Left lung (tissue), 8 donors: Measurements from ENCODE around the gene SLC25A43. TPM values are rescaled to one million over a fixed set of nuclear protein-coding genes. Genes with fewer than 3 reads are reported as not detected.

Source experiments
- polyA plus RNA-seq, 6 donors: library from polyadenylated mRNA; unstranded; fragments of 120-200 nt; gene quantifications; one replicate each; pipeline ENCODE4 v1.2.1, GENCODE V29; 2013; ENCODE audit not compliant: insufficient read length in 6 of 6
- total RNA-seq, 2 donors: library from RNA; stranded (reverse); fragmentation: NEBNext Ultra II Directional; extraction: Animal tissue kit (Norgen Biotek cat#: 25700); gene quantifications; one replicate each; pipeline ENCODE4 v1.2.1, GENCODE V29; 2021
- donor health status: DM: no; HTN: yes; CAD: no.
- donor health status: DM: no; HTN: no; CAD: no.

SLC25A43 gene
- total and polyA plus RNA-seq, 8 donors: 5.2 to 18.7 (median 8.9) TPM

Other genes with a start within 250 kb of the SLC25A43 start
- 10 to 100 TPM; 91.9 to 96.6 TPM for gene PGRMC1, start 163.1 kb upstream of the SLC25A43 start, total RNA-seq
- gene PGRMC1, start 163.1 kb upstream of the SLC25A43 start, polyA plus RNA-seq: 100 to 1,000 TPM; 136 to 158 (median 145) TPM
- gene SLC25A5, start 69.1 kb downstream of the SLC25A43 start, total RNA-seq: 100 to 1,000 TPM; 348 to 392 TPM
- 100 to 1,000 TPM; 186 to 213 (median 199) TPM for gene SLC25A5, start 69.1 kb downstream of the SLC25A43 start, polyA plus RNA-seq
- gene STEEP1, start 166.1 kb downstream of the SLC25A43 start, total RNA-seq: 10 to 100 TPM; 19.5 to 21.2 TPM
- gene STEEP1, start 166.1 kb downstream of the SLC25A43 start, polyA plus RNA-seq: 10 to 100 TPM; 27.0 to 35.6 (median 32.1) TPM
- gene UBE2A, start 175.2 kb downstream of the SLC25A43 start, total RNA-seq: 10 to 100 TPM; 60.4 to 73.2 TPM
- gene UBE2A, start 175.2 kb downstream of the SLC25A43 start, polyA plus RNA-seq: 100 to 1,000 TPM in 1 of 6 donors, 10 to 100 TPM in 5; 89.5 to 100 (median 92.7) TPM
- 1 to 10 TPM; 7.0 to 8.8 TPM for gene NKRF, start 207.1 kb downstream of the SLC25A43 start, total RNA-seq
- 10 to 100 TPM; 11.9 to 15.1 (median 12.9) TPM for gene NKRF, start 207.1 kb downstream of the SLC25A43 start, polyA plus RNA-seq